ENCODE measurements around the gene SLC25A1.

Gene SLC25A1

GRCh38 chr22:19201869-19202798 is 23.6 kb upstream of the SLC25A1 start:
- DNase-seq (ENCODE audit: low spot score), result no peak
- no peak for TF ChIP-seq CTCF (IDR thresholded peaks at IDR 0.05; ENCODE audit: extremely low read depth, insufficient read depth, missing control alignments)
- in situ Hi-C loops (cut with MboI; ENCODE audit: low pct_unique_long_range_greater_than_20kb, low sequenced_read_pairs, unreplicated experiment), result no loop called here

- no peak for DNase-seq (ENCODE audit: low spot score)
- no peak for TF ChIP-seq CTCF (IDR thresholded peaks at IDR 0.05; ENCODE audit: extremely low read depth, insufficient read depth, missing control alignments)
- in situ Hi-C loops (cut with MboI; ENCODE audit: low pct_unique_long_range_greater_than_20kb, low sequenced_read_pairs, unreplicated experiment), result no loop called here
Measured at GRCh38 chr22:19201130-19201868, 22.8 kb upstream of the SLC25A1 start.

- no peak for TF ChIP-seq CTCF (IDR thresholded peaks at IDR 0.05; ENCODE audit: extremely low read depth, insufficient read depth, missing control alignments)
- DNase-seq (ENCODE audit: low spot score), result no peak
- in situ Hi-C loops (cut with MboI; ENCODE audit: low pct_unique_long_range_greater_than_20kb, low sequenced_read_pairs, unreplicated experiment), result no loop called here
Measured at GRCh38 chr22:19199479-19199878, 20.9 kb upstream of the SLC25A1 start.

- in situ Hi-C loops (cut with MboI; ENCODE audit: low pct_unique_long_range_greater_than_20kb, low sequenced_read_pairs, unreplicated experiment), result no loop called here
- no peak for DNase-seq (ENCODE audit: low spot score)
- no peak for TF ChIP-seq CTCF (IDR thresholded peaks at IDR 0.05; ENCODE audit: extremely low read depth, insufficient read depth, missing control alignments)
Measured at GRCh38 chr22:19197997-19198865, 19.7 kb upstream of the SLC25A1 start.

- no peak for DNase-seq (ENCODE audit: low spot score)
- TF ChIP-seq CTCF (IDR thresholded peaks at IDR 0.05; ENCODE audit: extremely low read depth, insufficient read depth, missing control alignments), result no peak
- in situ Hi-C loops (cut with MboI; ENCODE audit: low pct_unique_long_range_greater_than_20kb, low sequenced_read_pairs, unreplicated experiment), result no loop called here
Measured at GRCh38 chr22:19196841-19197612, 18.5 kb upstream of the SLC25A1 start.

Data from GM13977 (cell line).